Measurements from ENCODE around the gene IRX5.

Gene IRX5

DNA sequence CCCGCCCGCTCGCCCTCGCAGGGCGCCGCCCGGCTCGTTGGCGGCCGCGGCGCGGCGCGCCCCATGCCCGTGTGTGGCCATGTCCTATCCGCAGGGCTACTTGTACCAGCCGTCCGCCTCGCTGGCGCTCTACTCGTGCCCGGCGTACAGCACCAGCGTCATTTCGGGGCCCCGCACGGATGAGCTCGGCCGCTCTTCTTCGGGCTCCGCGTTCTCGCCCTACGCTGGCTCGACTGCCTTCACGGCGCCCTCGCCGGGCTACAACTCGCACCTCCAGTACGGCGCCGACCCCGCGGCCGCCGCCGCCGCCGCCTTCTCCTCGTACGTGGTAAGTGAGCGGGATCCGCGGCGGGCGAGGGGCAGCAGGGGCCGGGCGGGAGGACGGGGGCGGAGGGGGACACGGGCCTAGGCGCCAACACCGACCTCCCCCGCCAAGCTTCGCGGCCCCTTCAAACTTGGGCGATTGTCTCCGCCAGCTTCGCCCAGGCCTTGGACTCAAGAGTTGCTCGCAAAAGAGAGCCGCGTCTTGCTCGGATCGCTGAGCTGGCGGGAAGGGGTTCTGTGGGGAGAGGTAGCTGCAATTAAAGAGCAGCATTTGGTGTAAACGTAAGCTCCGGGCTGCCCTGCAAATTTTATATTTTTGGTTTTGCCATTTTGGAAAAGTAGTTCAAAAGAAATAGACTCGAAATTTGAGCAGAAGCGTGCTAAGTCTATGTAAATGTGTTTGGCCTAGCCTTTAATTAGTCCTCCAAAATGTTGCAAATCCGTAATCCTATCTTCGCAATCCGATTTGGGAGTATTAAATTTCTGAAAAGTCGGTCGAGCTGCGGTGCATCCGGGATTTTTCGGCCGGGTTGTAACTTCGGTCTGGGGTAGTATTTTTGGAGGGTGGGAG, 702 bp downstream of the IRX5 start:
- DNase-seq (ENCODE audit: low spot score) = peak; percentile 73

DNA sequence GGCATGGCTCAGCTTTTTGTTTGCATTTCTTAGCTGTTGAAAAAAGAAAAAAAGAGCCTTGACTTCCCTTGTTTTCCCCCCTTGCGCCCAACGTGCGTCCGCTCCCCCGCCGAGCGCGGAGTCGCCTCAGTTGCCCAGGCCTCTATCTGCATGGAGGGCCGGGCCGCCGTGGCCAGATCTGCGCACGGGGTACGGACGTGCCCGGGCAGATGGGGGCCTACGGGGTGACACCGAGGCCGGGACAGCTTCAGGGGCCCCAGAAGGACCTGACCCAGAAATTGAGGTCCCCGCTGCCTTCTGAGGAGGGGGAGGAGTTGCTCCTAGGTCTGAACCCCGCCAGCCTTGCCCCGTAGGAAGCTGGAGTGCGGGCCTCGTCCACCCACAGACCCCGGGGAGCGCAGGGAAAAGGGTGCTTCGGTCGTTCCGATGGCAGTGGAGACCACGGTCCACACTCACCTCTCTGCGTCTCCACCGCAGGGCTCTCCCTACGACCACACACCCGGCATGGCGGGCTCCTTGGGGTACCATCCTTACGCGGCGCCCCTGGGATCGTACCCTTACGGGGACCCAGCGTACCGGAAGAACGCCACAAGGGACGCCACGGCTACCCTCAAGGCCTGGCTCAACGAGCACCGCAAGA, 1.5 kb downstream of the IRX5 start:
- no peak for DNase-seq (ENCODE audit: low spot score)

DNA sequence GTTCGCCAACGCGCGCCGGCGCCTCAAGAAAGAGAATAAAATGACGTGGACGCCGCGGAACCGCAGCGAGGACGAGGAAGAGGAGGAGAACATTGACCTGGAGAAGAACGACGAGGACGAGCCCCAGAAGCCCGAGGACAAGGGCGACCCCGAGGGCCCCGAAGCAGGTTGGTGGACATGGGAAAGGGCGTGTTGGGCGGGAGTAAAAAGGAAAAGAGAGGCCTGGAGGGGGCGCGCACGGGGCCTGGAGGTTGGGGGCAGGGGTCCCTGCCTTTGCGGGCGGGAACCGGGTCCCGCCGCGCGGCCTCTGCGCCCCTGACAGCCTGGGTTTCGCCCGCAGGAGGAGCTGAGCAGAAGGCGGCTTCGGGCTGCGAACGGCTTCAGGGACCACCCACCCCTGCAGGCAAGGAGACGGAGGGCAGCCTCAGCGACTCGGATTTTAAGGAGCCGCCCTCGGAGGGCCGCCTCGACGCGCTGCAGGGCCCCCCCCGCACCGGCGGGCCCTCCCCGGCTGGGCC, 2.1 kb downstream of the IRX5 start:
- DNase-seq (ENCODE audit: low spot score) = no peak

GRCh38 chr16:54933281-54934011, 2.8 kb downstream of the IRX5 start:
- no peak for DNase-seq (ENCODE audit: low spot score)

DNA sequence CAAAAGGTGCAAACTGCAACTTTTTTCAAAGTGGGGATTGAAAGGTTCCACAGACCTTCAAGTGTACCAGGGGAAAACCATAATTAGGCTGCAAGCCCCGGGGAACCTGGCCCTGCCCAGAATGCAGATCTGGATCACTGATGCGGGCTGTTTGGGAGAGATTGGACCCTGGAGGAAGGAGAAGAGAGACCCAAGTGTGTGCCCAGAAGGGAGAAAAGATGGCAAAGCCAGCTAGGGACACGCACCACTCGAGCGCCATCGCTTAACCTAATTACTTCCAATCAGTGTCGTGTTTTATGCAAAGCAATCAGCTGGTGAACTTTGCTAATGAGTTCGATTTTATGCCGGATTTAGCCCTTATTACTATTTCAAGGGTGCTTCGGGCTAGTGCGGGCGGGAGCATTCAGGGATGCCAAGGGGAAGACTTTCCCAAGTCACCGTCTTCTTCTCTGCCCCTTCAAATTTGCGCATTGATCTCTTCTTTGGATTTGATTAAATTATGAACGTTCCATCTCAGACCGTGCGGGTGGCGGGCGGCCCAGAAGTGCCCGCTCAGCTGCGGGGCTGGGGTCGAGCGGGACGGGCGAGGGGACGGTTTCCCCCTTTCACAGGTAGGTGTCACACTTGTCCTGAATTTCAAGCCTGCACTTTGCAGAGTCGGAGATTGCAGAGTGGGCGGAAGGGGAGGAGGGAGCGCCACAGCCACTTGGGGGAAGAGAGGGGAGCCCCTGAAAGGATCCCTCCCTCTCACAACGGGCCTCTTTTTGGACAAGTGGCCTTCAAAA, 4.0 kb downstream of the IRX5 start:
- DNase-seq (ENCODE audit: low spot score) = no peak

- DNase-seq (ENCODE audit: low spot score) = no peak
Observed at GRCh38 chr16:54935266-54935968, 4.8 kb downstream of the IRX5 start.

GRCh38 chr16:54936201-54936978, 5.7 kb downstream of the IRX5 start:
- peak; percentile 76 for DNase-seq (ENCODE audit: low spot score)

GRCh38 chr16:54936979-54937670, 6.5 kb downstream of the IRX5 start:
- DNase-seq (ENCODE audit: low spot score) = peak; percentile 80

DNA sequence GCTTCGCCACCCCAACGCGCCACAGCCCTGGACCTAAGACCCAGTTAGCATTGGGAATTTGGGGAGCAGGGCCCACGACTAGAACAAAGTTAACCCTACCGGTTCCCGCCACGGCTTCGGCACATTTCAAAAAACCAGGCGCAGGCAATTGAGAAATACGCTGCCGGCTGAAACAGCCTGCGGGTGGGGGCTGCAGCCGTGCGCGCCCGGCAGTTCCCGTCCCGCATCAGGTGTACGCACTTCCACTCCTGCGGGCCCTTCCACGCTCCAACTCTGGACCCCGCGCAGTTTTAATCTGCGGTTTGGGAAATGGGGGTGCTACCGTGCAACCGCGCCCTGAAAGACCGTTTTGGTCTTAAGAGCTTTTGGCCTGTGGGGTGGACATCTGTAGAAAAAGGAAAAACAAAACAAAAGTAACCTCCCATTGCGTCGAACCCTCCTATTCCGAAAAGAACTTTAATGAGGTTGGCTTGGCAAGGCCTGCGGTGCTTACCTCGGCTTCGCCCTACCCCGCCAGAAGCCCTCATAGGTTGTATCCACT, 7.1 kb downstream of the IRX5 start:
- DNase-seq (ENCODE audit: low spot score) = no peak

GRCh38 chr16:54938212-54939028, 7.8 kb downstream of the IRX5 start:
- peak; percentile 77 for DNase-seq (ENCODE audit: low spot score)

- DNase-seq (ENCODE audit: low spot score) = no peak
Observed at GRCh38 chr16:54939029-54939346, 8.3 kb downstream of the IRX5 start.

- DNase-seq (ENCODE audit: low spot score) = no peak
Observed at GRCh38 chr16:54939510-54940278, 9.0 kb downstream of the IRX5 start.

DNA sequence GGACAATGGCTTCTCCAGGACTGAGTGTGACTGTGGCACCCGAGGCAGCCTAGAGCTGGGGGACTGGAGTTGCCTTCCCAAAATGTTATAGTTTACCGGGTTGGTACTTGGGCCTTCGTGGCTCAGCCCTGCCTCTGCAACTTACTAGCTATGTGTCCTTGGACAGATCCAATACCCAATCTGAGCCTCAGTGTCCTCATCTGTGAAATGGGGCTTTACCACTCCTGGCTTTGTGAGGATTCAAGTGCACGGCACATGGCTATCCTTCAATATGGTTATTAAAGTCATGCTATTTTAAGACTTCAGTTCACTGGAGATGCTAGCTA, 9.6 kb downstream of the IRX5 start:
- no peak for DNase-seq (ENCODE audit: low spot score)

DNA sequence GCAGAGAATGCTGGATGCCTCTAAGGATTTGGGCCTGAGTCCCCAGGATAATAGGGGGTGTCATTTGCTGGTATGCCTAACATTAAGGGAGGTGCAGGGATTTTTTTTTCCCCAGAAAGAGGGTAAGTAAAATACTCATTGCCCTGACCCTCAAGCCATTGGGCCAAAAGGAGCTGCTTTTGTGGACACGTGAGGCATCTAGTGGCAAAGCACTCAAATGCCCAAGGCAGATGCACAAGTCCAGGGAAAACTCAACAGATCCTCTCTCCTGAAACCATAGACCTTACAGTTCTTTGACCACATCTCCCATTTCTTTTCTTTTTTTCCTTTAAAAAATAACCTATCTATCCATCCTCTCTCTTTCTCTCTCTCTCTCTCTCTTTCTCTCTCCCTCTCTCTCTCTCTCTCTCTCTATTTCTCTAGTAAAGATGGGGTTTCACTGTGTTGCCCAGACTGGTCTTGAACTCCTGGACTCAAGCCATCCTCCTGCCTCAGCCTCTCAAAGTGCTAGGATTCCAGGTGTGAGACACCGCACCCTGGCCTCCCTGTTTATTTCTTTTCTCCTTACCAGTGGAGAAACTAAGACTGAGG, 11.8 kb downstream of the IRX5 start:
- no peak for DNase-seq (ENCODE audit: low spot score)

GRCh38 chr16:54944002-54944401, 13.3 kb downstream of the IRX5 start:
- no peak for DNase-seq (ENCODE audit: low spot score)

DNA sequence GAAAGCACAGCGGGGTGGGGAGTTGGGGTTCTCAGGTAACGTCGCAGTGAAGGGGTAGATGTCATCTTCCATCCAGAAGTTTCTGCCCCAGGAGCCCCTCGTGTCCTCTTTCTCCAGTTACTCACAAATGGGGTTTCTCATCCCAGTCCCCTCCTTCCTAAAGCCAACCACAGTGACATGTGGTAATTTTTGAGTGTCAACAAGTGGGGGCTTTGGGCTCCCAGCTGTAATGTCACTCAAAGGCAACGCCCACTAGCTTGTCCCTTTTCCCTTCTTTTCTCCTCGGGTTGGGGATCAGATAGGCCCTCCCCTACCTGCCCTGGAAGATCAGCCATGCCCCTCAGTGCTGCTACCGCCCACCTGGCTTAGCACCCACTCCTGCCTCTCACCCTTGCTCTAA, 14.4 kb downstream of the IRX5 start:
- no peak for DNase-seq (ENCODE audit: low spot score)

DNA sequence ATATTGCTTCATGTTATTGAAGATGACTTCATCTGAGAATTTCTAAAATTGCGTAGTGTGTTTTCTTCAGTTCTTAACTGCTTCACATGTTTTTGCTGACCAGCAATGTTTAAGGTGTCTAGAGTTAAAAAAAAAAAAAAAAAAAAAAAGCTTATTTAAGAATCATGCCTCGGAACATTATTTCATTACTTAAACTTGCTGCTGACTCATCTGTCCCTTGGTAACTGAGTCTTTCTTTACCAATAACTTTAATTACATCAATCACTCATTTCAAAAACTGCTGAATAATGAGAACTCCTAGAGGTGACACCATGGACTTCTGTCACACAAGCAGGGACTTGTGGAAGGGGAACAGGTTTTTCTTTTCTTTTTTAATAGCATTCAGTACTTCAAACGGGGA, 16.2 kb downstream of the IRX5 start:
- DNase-seq (ENCODE audit: low spot score) = no peak

DNA sequence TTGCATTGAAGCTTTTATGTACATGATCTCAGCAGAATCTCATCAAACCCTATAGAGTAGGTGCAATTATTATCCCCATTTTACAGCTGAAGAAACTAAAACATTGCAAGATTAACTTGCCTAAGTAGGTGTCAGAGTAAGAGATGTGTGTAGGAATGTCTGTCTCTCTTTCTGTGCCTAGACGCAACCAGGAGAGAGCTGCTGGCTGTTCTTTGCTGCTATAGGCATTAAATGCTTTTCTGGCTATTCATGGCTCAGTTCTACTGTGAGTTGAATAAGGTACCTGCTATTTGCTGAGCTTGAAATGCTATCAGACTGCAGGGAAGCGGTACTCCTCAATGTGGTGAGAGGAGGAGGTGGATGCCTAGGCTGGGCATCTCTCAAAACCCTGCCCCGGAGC, 17.0 kb downstream of the IRX5 start:
- DNase-seq (ENCODE audit: low spot score) = no peak

All from left forelimb (tissue), 1 donor.